Caco-2 (cell line): Measurements from ENCODE around the gene PRADC1. TPM values are rescaled to one million over a fixed set of nuclear protein-coding genes. Genes with fewer than 3 reads are reported as not detected.

ENCODE experiments used
- BruUV-seq: library from RNA; stranded (reverse); fragments of 400-500 nt; replicated peaks from 2 replicates; lab custom pipeline; 2021; lab: Mats Ljungman, UMichigan
- CTCF ChIA-PET: fragments of 300-600 bp; sonication (Branson Sonifier 250); formaldehyde crosslinking; loops from one replicate; lab custom pipeline; 2022; ENCODE audit warnings: antibody characterized with exemption; lab: Charles Lee
- POLR2A ChIA-PET: fragments of 300-600 bp; sonication (Branson Sonifier 250); formaldehyde crosslinking; loops from one replicate; lab custom pipeline; 2022; ENCODE audit warnings: antibody characterized with exemption; lab: Charles Lee
- DNase-seq, 2 experiments: peaks; one replicate each; pipeline versions ENCODE4 v3.0.0 to v3.0.0-alpha.2; 2020 to 2022
- H3K27me3 ChIP-seq: replicated peaks from 2 replicates; pipeline ENCODE4 v1.6.0; 2011; ENCODE audit warnings: low read length; ENCODE audit not compliant: control insufficient read depth, insufficient read depth
- H3K36me3 ChIP-seq: 2 replicates; pipeline ENCODE4 v1.5.1; 2011; ENCODE audit warnings: low read length; ENCODE audit not compliant: control insufficient read depth, insufficient read depth
- H3K4me1 ChIP-seq: fragments of 250-450 bp; sonication (Bioruptor Pico); 2 replicates; pipeline ENCODE4 v1.5.1; 2020; ENCODE audit warnings: mild to moderate bottlenecking
- H3K4me3 ChIP-seq: 2 replicates; pipeline ENCODE4 v1.5.1; 2011; ENCODE audit warnings: low read depth, mild to moderate bottlenecking, control low read depth, low read length
- H3K9me3 ChIP-seq: fragments of 250-450 bp; sonication (Bioruptor Pico); 2 replicates; pipeline ENCODE4 v1.5.1; 2020; ENCODE audit warnings: mild to moderate bottlenecking, moderate library complexity
- H3K27ac Mint-ChIP-seq: one replicate; pipeline ENCODE4 v1.8.0; 2022; ENCODE audit warnings: mixed read lengths; ENCODE audit not compliant: unreplicated experiment
- H3K27me3 Mint-ChIP-seq: one replicate; pipeline ENCODE4 v1.8.0; 2022; ENCODE audit warnings: mixed read lengths; ENCODE audit not compliant: insufficient read depth, unreplicated experiment
- H3K36me3 Mint-ChIP-seq: one replicate; pipeline ENCODE4 v1.8.0; 2022; ENCODE audit warnings: mild to moderate bottlenecking, mixed read lengths; ENCODE audit not compliant: insufficient read depth, unreplicated experiment
- H3K4me1 Mint-ChIP-seq: one replicate; pipeline ENCODE4 v1.8.0; 2022; ENCODE audit warnings: low read depth, mixed read lengths; ENCODE audit not compliant: unreplicated experiment
- H3K4me3 Mint-ChIP-seq: one replicate; pipeline ENCODE4 v1.8.0; 2022; ENCODE audit warnings: mild to moderate bottlenecking, moderate library complexity, mixed read lengths; ENCODE audit not compliant: unreplicated experiment
- H3K9me3 Mint-ChIP-seq: one replicate; pipeline ENCODE4 v1.8.0; 2022; ENCODE audit warnings: mixed read lengths; ENCODE audit not compliant: unreplicated experiment
- CTCF ChIP-seq, 2 experiments: fragments of 200-600 bp in 1 of 2; IDR thresholded peaks; 1 replicate in 1 of 2; 2 replicates in 1 of 2; pipeline versions ENCODE4 v1.5.1 to v1.8.0; 2011 to 2022; ENCODE audit warnings: antibody characterized with exemption in 1 of 2, control low read depth in 1 of 2, inconsistent platforms in 1 of 2, low read depth in 1 of 2, low read length in 1 of 2, mild to moderate bottlenecking in 1 of 2, moderate library complexity in 1 of 2; ENCODE audit not compliant: insufficient read depth in 1 of 2, severe bottlenecking in 1 of 2, unreplicated experiment in 1 of 2
- intact Hi-C: fragments of 100-400 bp; cut with micrococcal nuclease; formaldehyde crosslinking; loops from one replicate; pipeline ENCODE4 v1.10.0; 2022; ENCODE audit not compliant: unreplicated experiment
- total RNA-seq: library from RNA; stranded (reverse); gene quantifications from 2 replicates; pipeline ENCODE4 v1.2.3, GENCODE V29; 2022

The PRADC1 gene
- total RNA-seq, 1 experiment from 2014 or later: 24.1 TPM

GRCh38 chr2:73223821-73224220 lies 9.2 kb downstream of the PRADC1 start:
- CTCF ChIA-PET: no interaction called here
- Mint-ChIP-seq H3K4me3 (no peak overlapping the region), H3K27me3 (no peaks in the 10 kb centered on the region), H3K27ac (no peak overlapping the region), H3K4me1 (no peaks in the 10 kb centered on the region), H3K36me3 (peaks cover 37% of the 10 kb centered on the region), H3K9me3 (no peaks in the 10 kb centered on the region)
- no peak for TF ChIP-seq CTCF (IDR thresholded peaks at IDR 0.05; ENCODE audit: insufficient read depth in 1 of 2, low read depth in 1 of 2, low read length in 1 of 2, severe bottlenecking in 1 of 2, unreplicated experiment in 1 of 2)
- Histone ChIP-seq H3K36me3 (peaks cover 4% of the 10 kb centered on the region), H3K4me1 (no peaks in the 10 kb centered on the region), H3K9me3 (no peaks in the 10 kb centered on the region), H3K27me3 (no peaks in the 10 kb centered on the region), H3K4me3 (no peak overlapping the region)
- no peak for DNase-seq
- POLR2A ChIA-PET: no interaction called here
- no TSS peak for BruUV-seq
- intact Hi-C loops: no loop called here

- H3K4me1 Mint-ChIP-seq: peaks cover 9% of the 10 kb centered on the region
- peaks cover 4% of the 10 kb centered on the region for H3K36me3 ChIP-seq
- ChIA-PET POLR2A (interaction anchor here (0.6 kb wide), 1 partner anchor 86 kb away, joined by 6 read pairs; no protein-coding TSS in a partner anchor), CTCF (interaction anchor here (1.4 kb wide), 1 partner anchor 41 kb away, joined by 4 read pairs; no protein-coding TSS in a partner anchor)
- no peaks in the 10 kb centered on the region for H3K27me3 Mint-ChIP-seq
- intact Hi-C loops: no loop called here
- no peak overlapping the region for H3K27ac Mint-ChIP-seq
- no peak overlapping the region for H3K4me3 Mint-ChIP-seq
- no peak for TF ChIP-seq CTCF (IDR thresholded peaks at IDR 0.05; ENCODE audit: insufficient read depth in 1 of 2, low read depth in 1 of 2, low read length in 1 of 2, severe bottlenecking in 1 of 2, unreplicated experiment in 1 of 2)
- H3K4me1 ChIP-seq: peaks cover 12% of the 10 kb centered on the region
- BruUV-seq: no TSS peak
- H3K9me3 Mint-ChIP-seq: no peaks in the 10 kb centered on the region
- H3K36me3 Mint-ChIP-seq: peaks cover 36% of the 10 kb centered on the region
- no peak overlapping the region for H3K4me3 ChIP-seq
- H3K27me3 ChIP-seq: no peaks in the 10 kb centered on the region
- H3K9me3 ChIP-seq: no peaks in the 10 kb centered on the region
- no peak for DNase-seq
Measured at GRCh38 chr2:73218298-73218697, 14.7 kb downstream of the PRADC1 start.

- peaks cover 9% of the 10 kb centered on the region for H3K4me1 Mint-ChIP-seq
- Histone ChIP-seq H3K27me3 (no peaks in the 10 kb centered on the region), H3K36me3 (peaks cover 4% of the 10 kb centered on the region), H3K4me3 (no peak overlapping the region), H3K9me3 (no peaks in the 10 kb centered on the region), H3K4me1 (peaks cover 17% of the 10 kb centered on the region)
- intact Hi-C loops: no loop called here
- no TSS peak for BruUV-seq
- H3K27me3 Mint-ChIP-seq: no peaks in the 10 kb centered on the region
- H3K27ac Mint-ChIP-seq: no peak overlapping the region
- peaks cover 35% of the 10 kb centered on the region for H3K36me3 Mint-ChIP-seq
- H3K4me3 Mint-ChIP-seq: no peak overlapping the region
- POLR2A ChIA-PET: no interaction called here
- no peak for DNase-seq
- CTCF ChIA-PET: interaction anchor here (0.7 to 1.4 kb wide), 2 partner anchors 41 to 57 kb away, joined by 3 to 4 read pairs; no protein-coding TSS in a partner anchor
- TF ChIP-seq CTCF (IDR thresholded peaks at IDR 0.05; ENCODE audit: insufficient read depth in 1 of 2, low read depth in 1 of 2, low read length in 1 of 2, severe bottlenecking in 1 of 2, unreplicated experiment in 1 of 2): no peak
- no peaks in the 10 kb centered on the region for H3K9me3 Mint-ChIP-seq
Measured at GRCh38 chr2:73217826-73218225, 15.2 kb downstream of the PRADC1 start.
